K562 (cell line): Measurements from ENCODE around the gene B2M. TPM values are rescaled to one million over a fixed set of nuclear protein-coding genes. Genes with fewer than 3 reads are reported as not detected.

Source experiments
- ATF4 ChIP-seq: fragments of 450-650 bp; formaldehyde crosslinking; IDR thresholded peaks from 2 replicates; pipeline ENCODE4 v1.4.0; 2022; ENCODE audit warnings: mild to moderate bottlenecking, moderate library complexity
- ATF6 ChIP-seq: sonication (generic); formaldehyde crosslinking; IDR thresholded peaks from 2 replicates; pipeline ENCODE4 v1.4.0; 2020; ENCODE audit warnings: mild to moderate bottlenecking, missing genetic modification reagents
- BCOR ChIP-seq: fragments of 450-650 bp; IDR thresholded peaks from 2 replicates; pipeline ENCODE4 v1.6.1; 2016
- FOSL1 ChIP-seq: fragments of 200-800 bp; sonication (Bioruptor generic); conservative IDR thresholded peaks from 2 replicates; pipeline ENCODE4 v1.6.1; 2016; ENCODE audit warnings: missing genetic modification characterization, missing compliant biosample characterization
- HNRNPL ChIP-seq: fragments of 200-400 bp; formaldehyde crosslinking; IDR thresholded peaks from 2 replicates; pipeline ENCODE4 v1.6.1; 2017; ENCODE audit warnings: low read depth, mild to moderate bottlenecking, low read length
- NFE2L1 ChIP-seq: fragments of 450-650 bp; IDR thresholded peaks from 2 replicates; pipeline ENCODE4 v1.6.1; 2016; ENCODE audit warnings: missing genetic modification characterization, low read depth, mild to moderate bottlenecking, missing compliant biosample characterization, moderate library complexity, borderline replicate concordance
- NR2C2 ChIP-seq, 2 experiments: fragments of 200-800 bp in 1 of 2; sonication (Bioruptor generic) in 1 of 2; sonication (generic) in 1 of 2; formaldehyde crosslinking in 1 of 2; IDR thresholded peaks; 2 replicates each; pipeline versions ENCODE4 v1.6.1 to v1.8.0; 2016 to 2022; ENCODE audit warnings: mild to moderate bottlenecking in 1 of 2, missing compliant biosample characterization in 1 of 2, missing genetic modification characterization in 1 of 2, missing genetic modification reagents in 1 of 2
- POU5F1 ChIP-seq: fragments of 150-350 bp; IDR thresholded peaks from 2 replicates; pipeline ENCODE4 v1.6.1; 2014; ENCODE audit warnings: borderline replicate concordance, low read length, low read depth, mild to moderate bottlenecking; ENCODE audit not compliant: partially characterized antibody
- PPARD ChIP-seq: fragments of 250-450 bp; sonication (Bioruptor Pico); IDR thresholded peaks from 2 replicates; pipeline ENCODE4 v1.8.0; 2022; ENCODE audit warnings: inconsistent platforms, mild to moderate bottlenecking, moderate library complexity
- RHOXF2B ChIP-seq: fragments of 250-450 bp; sonication (Bioruptor Pico); conservative IDR thresholded peaks from 2 replicates; pipeline ENCODE4 v1.5.1; 2021
- SPI1 ChIP-seq: IDR thresholded peaks from 2 replicates; pipeline ENCODE4 v1.6.1; 2011; ENCODE audit warnings: low read depth, low read length, control low read depth, borderline replicate concordance
- XRCC4 ChIP-seq: IDR thresholded peaks from one replicate; pipeline ENCODE4 v1.6.1; 2011; ENCODE audit not compliant: insufficient read depth, insufficient read length; ENCODE audit errors: extremely low read depth
- YY1 ChIP-seq, 3 experiments: IDR thresholded peaks; 2 replicates each; pipeline ENCODE4 v1.6.1; 2011; ENCODE audit warnings: low read length in 2 of 3, mild to moderate bottlenecking in 2 of 3, moderate library complexity in 2 of 3, borderline replicate concordance in 1 of 3, control low read depth in 1 of 3, low read depth in 1 of 3; ENCODE audit not compliant: insufficient read depth in 3 of 3, insufficient replicate concordance in 2 of 3, control insufficient read depth in 1 of 3, insufficient read length in 1 of 3; ENCODE audit errors: extremely low read depth in 1 of 3
- ZNF316 ChIP-seq: fragments of 450-650 bp; IDR thresholded peaks from 2 replicates; pipeline ENCODE4 v1.6.1; 2016
- ZNF354B ChIP-seq: fragments of 250-450 bp; sonication (Bioruptor Pico); IDR thresholded peaks from 2 replicates; pipeline ENCODE4 v1.4.0; 2020
- ZNF764 ChIP-seq: fragments of 250-450 bp; sonication (Bioruptor Pico); IDR thresholded peaks from 2 replicates; pipeline ENCODE4 v1.4.0; 2020; ENCODE audit warnings: low read depth, mild to moderate bottlenecking, moderate library complexity
- ZSCAN32 ChIP-seq: fragments of 450-650 bp; formaldehyde crosslinking; IDR thresholded peaks from 2 replicates; pipeline ENCODE4 v1.4.0; 2020; ENCODE audit warnings: mild to moderate bottlenecking, moderate library complexity
- polyA plus RNA-seq, 8 experiments: library from polyadenylated mRNA; depleted of rRNA in 4 of 8; stranded (reverse) in 5 of 8; unstranded in 3 of 8; fragments of >200 nt; fragmentation: Nextera tagmentation in 2 of 8; fragmentation: Illumina TruSeq in 1 of 8; extraction: Ambion mirVana in 2 of 8; extraction: Trizol in 1 of 8; gene quantifications; 2 replicates each; pipeline versions ENCODE4 v1.2.1 to v1.2.3, GENCODE V29; 2011 to 2014; ENCODE audit warnings: inconsistent platforms in 1 of 8, missing spikeins in 1 of 8
- total RNA-seq, 7 experiments: library from RNA; depleted of rRNA in 6 of 7; stranded (reverse); fragments of >200 nt in 6 of 7; fragmentation: Illumina TruSeq in 2 of 7; extraction: Trizol in 2 of 7; gene quantifications; 2 replicates each; pipeline versions ENCODE4 v1.2.1 to v1.2.3, GENCODE V29; 2011 to 2021; ENCODE audit warnings: low replicate concordance in 1 of 7
- TF ChIP-seq, protein P1 (sequence below): fragments of 250-450 bp; sonication (Bioruptor Pico); IDR thresholded peaks from 2 replicates; pipeline ENCODE4 v1.4.0; 2020

The B2M gene
- total and polyA plus RNA-seq, 9 of the 15 experiments (the other 6 are each of a cell fraction or from before 2014, with no cell fraction given), result 460 to 3,138 (median 1,032) TPM

- TF ChIP-seq, protein P1, sequence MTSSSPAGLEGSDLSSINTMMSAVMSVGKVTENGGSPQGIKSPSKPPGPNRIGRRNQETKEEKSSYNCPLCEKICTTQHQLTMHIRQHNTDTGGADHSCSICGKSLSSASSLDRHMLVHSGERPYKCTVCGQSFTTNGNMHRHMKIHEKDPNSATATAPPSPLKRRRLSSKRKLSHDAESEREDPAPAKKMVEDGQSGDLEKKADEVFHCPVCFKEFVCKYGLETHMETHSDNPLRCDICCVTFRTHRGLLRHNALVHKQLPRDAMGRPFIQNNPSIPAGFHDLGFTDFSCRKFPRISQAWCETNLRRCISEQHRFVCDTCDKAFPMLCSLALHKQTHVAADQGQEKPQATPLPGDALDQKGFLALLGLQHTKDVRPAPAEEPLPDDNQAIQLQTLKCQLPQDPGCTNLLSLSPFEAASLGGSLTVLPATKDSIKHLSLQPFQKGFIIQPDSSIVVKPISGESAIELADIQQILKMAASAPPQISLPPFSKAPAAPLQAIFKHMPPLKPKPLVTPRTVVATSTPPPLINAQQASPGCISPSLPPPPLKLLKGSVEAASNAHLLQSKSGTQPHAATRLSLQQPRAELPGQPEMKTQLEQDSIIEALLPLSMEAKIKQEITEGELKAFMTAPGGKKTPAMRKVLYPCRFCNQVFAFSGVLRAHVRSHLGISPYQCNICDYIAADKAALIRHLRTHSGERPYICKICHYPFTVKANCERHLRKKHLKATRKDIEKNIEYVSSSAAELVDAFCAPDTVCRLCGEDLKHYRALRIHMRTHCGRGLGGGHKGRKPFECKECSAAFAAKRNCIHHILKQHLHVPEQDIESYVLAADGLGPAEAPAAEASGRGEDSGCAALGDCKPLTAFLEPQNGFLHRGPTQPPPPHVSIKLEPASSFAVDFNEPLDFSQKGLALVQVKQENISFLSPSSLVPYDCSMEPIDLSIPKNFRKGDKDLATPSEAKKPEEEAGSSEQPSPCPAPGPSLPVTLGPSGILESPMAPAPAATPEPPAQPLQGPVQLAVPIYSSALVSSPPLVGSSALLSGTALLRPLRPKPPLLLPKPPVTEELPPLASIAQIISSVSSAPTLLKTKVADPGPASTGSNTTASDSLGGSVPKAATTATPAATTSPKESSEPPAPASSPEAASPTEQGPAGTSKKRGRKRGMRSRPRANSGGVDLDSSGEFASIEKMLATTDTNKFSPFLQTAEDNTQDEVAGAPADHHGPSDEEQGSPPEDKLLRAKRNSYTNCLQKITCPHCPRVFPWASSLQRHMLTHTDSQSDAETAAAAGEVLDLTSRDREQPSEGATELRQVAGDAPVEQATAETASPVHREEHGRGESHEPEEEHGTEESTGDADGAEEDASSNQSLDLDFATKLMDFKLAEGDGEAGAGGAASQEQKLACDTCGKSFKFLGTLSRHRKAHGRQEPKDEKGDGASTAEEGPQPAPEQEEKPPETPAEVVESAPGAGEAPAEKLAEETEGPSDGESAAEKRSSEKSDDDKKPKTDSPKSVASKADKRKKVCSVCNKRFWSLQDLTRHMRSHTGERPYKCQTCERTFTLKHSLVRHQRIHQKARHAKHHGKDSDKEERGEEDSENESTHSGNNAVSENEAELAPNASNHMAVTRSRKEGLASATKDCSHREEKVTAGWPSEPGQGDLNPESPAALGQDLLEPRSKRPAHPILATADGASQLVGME (CRISPR knock-in tag), result no peak
- TF ChIP-seq RHOXF2B (CRISPR knock-in tag) (no peak), ATF4 (CRISPR knock-in tag) (no peak), ZNF764 (CRISPR knock-in tag) (no peak), FOSL1 (tag) (no peak; the same call in 1 of the 2 replicates), YY1 (IDR thresholded peaks at IDR 0.05; ENCODE audit: borderline replicate concordance in 1 of 3, control insufficient read depth in 1 of 3, extremely low read depth in 1 of 3, insufficient read depth in 3 of 3, insufficient read length in 1 of 3, insufficient replicate concordance in 2 of 3, low read depth in 1 of 3, low read length in 2 of 3) (peak in 2 of 3 experiments; percentile 55 to 88), HNRNPL (no peak), NR2C2 (CRISPR knock-in tag; IDR thresholded peaks at IDR 0.05) (no peak), NR2C2 (tag; IDR thresholded peaks at IDR 0.05) (no peak), BCOR (peak; percentile 60), ATF6 (CRISPR knock-in tag) (no peak), ZNF316 (no peak), POU5F1 (no peak), NFE2L1 (tag) (no peak), SPI1 (peak; percentile 100), XRCC4 (no peak), PPARD (CRISPR knock-in tag) (no peak), ZNF354B (CRISPR knock-in tag) (no peak), ZSCAN32 (CRISPR knock-in tag) (no peak)
Observed at GRCh38 chr15:44710236-44711095, 851 bp upstream of the B2M start (continued).
